Kidney glomerular epithelial cell (primary cell): ENCODE data around the gene CCDC85C.

ENCODE experiments used
- DNase-seq: peaks from one replicate; lab custom pipeline; 2025; lab: John Stamatoyannopoulos, UW

The CCDC85C gene

GRCh38 chr14:99522025-99522401, 82.0 kb downstream of the CCDC85C start:
- no peak for DNase-seq

DNA sequence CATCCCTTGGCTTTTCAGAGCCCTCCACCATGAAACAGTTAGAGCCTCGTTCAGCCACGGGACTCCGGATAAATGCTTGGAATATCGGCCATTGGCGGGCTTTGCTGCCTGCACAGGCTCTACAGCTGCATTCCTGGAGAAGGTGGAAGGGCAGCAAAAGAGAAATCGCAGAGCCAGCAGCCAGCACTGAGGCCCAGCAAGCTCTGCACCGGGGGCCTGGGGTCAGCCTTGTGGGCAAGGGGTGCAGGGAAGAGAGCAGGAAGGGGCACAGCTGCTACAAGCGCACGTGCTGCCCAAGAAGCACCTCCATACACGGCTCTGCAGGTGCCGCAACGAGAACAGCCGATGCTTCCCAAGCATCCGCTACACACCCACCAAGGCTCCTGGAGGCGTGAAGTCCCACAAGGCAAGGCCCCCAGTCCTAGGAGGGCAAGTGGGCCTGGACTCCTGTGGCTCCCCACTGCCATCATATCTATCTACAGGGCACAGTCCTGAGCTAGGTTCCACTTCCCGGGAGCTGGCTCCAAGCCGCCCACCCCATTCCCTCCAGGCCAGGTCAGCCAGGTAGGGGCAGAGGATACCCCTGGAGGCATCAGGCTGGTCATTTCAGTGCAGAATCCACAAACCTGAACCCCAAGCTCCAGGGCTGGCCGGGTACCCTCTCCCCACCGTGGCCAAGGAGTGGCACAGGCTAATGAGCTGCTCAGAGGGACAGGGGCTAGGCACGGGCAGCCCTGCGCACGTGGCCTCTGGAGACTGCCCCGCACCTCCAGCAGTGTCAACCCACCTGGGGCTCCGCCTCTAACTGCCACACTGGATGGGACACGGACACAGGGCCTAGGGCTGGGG, 82.6 kb downstream of the CCDC85C start:
- DNase-seq = no peak

DNA sequence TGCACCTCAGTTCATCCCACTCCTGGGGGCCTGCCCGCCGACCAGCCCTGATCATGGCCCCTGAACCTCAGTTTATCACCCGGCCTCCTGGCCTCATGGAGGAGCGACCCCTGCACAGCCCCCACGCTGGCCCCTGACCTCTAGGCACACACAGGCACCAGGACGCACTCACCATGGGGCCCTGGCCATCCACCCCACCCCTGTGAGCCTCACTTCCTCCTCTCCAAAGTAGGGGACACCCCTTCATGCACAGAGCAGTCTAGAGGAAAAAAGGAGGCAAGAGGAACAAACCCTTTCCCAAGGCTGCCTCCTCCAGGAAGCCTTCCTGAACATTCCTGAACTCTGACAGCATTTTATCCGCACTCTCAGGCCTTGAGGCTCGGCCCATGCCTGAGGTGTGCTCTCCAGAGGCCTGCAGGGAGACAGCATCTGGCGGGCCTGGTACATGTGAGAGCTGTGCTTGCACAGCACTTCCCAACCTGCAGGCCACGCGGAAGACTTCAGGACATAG, 83.4 kb downstream of the CCDC85C start:
- DNase-seq = no peak

DNA sequence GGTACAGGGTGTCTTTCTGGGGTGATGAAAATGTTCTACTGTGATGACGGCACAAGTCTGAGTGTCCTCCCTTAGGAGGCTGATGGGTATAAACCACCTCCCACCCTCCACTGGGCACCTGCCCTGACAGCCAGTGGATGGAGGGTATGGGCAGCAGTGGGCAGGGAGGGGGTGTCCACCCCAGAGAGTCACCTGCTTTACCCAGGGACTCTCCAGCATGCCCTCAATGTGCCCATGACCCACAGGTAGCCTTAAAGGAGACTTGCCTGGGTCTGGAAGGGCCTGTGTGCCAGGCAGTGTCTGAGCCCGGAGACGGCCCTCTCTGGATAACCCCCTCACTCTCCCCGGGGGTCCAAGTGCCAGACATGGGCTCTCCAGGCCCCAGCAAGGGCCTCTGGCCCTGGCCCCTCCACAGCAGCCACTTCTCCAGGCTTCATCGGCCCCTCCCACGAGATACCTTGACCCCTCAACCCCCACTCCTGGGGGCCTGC, 84.0 kb downstream of the CCDC85C start:
- DNase-seq = no peak

DNA sequence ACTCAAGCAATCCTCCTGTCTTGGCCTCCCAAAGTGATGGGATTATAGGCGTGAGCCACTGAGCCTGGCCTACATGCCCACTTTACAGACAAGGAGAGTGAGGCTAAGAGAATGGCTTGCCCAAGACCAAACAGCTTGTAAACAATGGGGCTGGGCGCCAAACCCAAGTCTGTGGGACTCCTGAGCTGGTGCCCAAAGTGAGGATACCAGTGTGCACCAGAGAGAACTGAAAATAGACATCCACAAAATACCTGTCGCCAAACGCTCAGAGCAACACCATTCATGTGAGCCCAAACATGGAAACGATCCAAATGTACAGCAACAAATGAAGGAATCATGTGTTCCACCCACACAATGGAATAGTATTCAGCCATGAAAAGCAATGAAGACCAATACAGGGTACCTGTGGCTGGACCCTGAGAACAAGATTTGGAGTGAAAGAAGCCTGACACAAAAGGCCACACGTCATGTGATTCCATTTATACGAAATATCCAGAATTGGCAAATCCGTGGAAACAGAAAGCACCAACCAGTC, 84.6 kb downstream of the CCDC85C start:
- DNase-seq = no peak

GRCh38 chr14:99518441-99519346, 85.3 kb downstream of the CCDC85C start:
- DNase-seq = peak; percentile 35

GRCh38 chr14:99517643-99518381, 86.2 kb downstream of the CCDC85C start:
- DNase-seq = no peak

DNA sequence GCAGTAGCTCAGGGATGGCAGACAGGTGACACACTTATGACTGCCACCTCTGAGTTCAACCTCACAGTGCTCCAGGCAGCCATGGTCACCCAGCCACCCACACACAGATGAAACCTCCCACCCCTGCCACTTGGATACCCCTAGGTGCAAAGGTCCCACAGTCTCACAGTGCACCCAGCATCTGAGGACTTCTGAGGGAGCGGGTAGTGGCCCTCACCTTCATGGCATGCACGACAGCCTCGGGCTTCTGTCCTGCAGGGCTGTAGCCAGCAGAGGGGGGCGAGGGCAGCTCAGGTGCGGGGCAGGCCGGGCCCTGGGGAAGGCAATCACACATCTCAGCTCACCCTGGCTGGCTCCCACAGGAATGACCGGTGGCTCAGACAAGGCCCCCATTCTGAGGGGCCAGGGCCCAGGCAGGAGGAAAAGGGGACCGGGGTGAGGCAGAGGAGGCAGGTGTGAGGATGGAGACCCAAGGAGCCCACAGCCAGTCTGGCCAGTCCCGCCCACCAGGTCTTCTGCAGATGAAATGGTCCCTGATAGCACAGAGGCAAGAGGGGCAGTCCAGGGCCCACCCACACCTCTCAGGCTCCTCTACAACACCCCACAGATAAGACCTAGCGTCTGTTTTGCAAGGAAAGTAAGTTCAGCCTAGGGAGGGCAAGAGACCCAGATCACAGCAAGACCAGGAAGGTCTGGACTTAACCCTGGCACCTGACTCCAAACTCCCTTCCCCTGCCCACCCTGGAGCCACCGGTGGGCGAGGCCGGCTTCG, 87.0 kb downstream of the CCDC85C start:
- DNase-seq = no peak

DNA sequence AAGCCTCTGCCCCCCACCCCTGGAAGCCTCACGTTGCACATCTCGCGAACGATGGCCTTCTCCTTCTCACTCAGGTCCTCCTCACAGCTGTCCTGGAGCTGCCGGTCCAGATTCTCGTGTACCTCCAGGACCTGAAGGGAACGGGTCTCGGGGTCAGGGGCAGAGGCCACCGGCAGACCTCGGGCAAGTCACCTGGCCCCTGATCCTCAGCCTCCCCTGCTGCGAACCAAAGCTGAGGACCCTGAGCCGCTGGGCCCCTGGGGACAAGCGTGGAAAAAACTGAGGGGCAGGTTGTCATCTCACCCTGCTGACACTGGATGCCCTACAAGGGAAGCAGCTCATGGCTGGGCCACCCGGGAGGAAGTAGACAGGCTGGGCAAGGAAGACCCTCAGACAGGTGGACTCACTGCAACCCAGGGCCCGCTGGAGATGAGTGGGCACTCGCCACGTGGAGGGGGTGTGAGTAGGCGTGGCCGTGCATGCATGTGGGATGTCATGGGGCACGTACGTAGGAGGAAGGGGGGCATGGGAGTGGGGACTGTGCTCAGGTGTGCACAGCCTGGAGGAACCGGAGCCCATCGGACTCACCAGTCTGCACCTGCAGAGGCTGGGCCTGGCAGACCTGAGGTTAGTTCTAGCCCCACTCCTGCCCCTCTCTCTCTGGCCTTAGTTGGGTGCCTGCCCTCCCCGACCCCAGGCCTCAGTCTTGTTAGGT, 87.7 kb downstream of the CCDC85C start:
- no peak for DNase-seq

- DNase-seq = no peak
These were observed 88.5 kb downstream of the CCDC85C start for GRCh38 chr14:99515301-99516155.

- no peak for DNase-seq
These were observed 89.3 kb downstream of the CCDC85C start for GRCh38 chr14:99514552-99515300.

GRCh38 chr14:99513946-99514551, 90.0 kb downstream of the CCDC85C start:
- no peak for DNase-seq

GRCh38 chr14:99513183-99513694, 90.8 kb downstream of the CCDC85C start:
- DNase-seq = no peak

DNA sequence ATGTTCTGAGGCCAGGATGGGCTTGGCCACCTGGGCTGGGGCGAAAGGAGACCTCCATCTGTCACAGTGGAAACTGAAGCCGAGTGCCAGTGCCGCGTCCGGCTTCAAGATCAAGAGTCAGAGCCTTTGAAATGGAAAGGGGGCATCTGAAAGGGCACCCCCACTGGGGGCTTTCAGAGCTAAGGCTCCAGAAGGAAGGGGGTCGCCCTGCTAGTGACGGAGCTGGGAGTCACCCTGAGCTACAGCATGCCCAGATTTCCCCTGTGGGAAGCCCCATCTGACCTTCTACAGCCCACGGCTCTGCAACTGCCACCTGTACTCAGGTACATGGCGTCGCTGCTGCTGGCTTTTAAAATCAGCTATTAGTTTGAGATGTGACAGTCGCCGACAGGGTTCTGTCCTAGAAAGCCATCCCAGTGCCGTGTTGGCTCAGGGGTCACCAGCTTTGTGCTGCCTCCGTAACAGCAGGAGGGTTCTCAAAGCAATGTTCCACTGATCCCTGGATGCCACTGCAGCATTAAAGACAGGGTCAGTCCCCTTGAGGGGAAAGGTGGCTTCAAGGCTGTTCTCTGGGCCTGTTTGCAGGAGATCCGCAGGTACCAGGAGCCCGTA, 91.3 kb downstream of the CCDC85C start:
- no peak for DNase-seq

GRCh38 chr14:99512110-99512449, 91.9 kb downstream of the CCDC85C start:
- no peak for DNase-seq

- no peak for DNase-seq
These were observed 92.4 kb downstream of the CCDC85C start for GRCh38 chr14:99511421-99512109.
